HG02678 (cell line): ENCODE results near the gene CLTCL1.
"Not testable (repeated sequence)": the region's sequence is repeated elsewhere in the genome, so short reads cannot be mapped to it uniquely, and the experiment has no call there.

ENCODE experiments used
- ATAC-seq: cut with Tn5 transposase; IDR thresholded peaks from one replicate; pipeline ENCODE4 v1.9.1; 2021; ENCODE audit warnings: mild to moderate bottlenecking, moderate library complexity; ENCODE audit not compliant: unreplicated experiment

The CLTCL1 gene

DNA sequence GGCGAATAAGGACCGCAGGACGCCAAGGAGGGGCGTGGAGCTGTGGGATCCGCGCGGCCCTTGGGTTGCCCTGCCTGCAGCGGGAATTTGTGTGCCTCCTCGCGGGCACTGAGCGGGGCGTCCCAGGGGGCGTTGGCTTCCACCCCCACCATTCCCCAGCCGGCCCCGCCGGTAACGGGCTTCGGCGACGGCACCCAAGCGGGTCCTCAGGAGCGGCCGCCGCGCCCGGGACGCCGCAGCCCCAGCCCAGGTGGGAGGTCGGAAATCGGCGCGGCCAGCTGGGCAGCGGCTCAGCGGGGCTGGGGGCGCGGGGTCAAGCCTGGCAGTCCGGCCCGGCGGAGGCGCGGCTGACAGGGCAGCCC lies 320 bp downstream of the CLTCL1 start:
- peak; percentile 35 for ATAC-seq

- no peak for ATAC-seq
These were observed 910 bp downstream of the CLTCL1 start for GRCh38 chr22:19290400-19291217.

- ATAC-seq = no peak
These were observed 1.9 kb downstream of the CLTCL1 start for GRCh38 chr22:19289475-19290161.

DNA sequence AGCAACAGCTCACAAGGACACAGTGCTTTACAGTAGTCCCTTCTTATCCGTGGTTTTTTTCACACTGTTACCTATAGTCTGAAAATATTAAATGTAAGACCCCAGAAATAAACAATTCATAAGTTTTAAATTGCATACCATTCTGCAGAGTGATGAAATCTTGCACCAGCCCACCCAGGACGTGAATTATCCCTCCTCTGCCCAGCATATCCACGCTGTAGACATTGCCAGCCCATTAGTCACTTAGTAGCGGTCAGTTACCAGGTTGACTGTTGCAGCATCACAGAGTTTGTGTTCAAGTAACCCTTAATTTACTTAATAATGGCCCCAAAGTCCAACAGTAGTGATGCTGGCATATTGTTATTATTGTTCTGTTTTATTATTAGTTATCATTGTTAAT lies 3.6 kb downstream of the CLTCL1 start:
- no peak for ATAC-seq

GRCh38 chr22:19287076-19287707 lies 4.3 kb downstream of the CLTCL1 start:
- ATAC-seq = no peak

- ATAC-seq = no peak
These were observed 5.7 kb downstream of the CLTCL1 start for GRCh38 chr22:19285831-19286230.

- not testable (repeated sequence) for ATAC-seq
These were observed 12.4 kb downstream of the CLTCL1 start for GRCh38 chr22:19279143-19279542.

DNA sequence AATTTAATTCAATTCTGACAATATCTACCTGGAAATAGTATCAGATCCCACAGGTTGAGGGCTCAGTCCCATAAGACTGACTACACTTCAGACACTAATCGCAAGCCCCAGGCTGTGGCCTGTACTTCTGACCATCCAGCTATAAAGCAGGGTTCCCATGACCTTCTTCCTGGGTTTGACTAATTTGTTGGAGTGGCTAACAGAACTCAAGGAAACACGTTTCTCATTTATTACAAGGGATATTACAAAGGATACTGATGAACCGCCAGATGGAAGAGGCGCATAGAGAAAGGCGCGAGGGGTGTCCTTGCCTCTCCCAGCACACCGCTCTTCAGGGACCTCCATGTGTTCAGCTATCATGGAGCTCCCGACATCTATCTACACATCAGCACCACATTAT lies 13.7 kb downstream of the CLTCL1 start:
- no peak for ATAC-seq

DNA sequence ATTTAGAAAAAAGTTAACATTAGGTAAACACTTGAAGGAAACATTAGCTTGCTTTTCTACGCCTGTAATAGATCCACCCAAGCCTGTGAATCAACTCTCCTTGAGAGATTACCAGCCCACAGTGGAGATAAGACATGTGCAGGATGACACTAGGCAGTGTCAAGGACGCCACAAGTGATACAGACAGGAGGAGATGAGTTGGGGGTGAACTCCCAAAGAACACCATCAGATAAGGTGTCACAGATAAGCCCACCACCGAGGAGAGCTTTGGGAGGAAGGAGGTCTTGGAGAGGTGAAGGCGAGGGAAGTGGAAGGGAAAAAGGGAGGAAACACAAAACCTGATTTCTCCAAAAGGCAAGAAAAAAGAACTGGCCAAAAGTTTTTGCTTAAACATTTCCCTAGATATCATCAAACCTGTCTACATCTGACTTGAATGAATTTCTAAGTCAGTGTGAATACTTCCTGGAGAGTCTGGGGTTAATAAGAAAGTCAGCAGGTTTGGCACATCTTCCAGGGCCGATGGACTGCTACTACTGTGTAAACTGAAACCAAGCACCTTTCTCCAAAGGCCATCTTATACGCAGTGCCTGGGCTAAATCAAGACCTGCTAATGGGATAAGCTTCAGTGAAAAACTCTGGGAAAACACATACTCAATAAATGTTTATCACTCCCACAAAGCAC lies 15.5 kb downstream of the CLTCL1 start:
- no peak for ATAC-seq

DNA sequence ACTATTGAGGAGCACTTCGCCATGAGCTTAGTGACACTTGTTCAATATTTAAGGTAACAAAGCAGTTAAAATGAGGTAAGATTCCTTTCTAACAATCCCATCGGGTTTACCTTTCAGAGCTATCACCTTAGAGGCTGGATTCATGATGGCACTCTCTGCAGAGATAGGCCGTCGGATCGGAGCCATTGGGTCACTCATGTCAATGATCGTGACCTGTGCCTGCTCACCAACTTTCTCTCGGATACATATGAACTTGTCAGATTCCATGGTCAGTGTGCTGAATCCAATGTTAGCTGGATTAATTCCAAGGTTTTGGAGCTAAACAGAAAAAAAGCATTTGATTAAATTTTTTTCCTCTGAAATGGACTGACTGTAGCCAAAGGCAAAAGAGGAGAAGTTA lies 16.0 kb downstream of the CLTCL1 start:
- no peak for ATAC-seq

- ATAC-seq = no peak
These were observed 16.4 kb downstream of the CLTCL1 start for GRCh38 chr22:19275104-19275503.

- ATAC-seq = no peak
These were observed 19.5 kb downstream of the CLTCL1 start for GRCh38 chr22:19271856-19272535.

GRCh38 chr22:19271273-19271855 lies 20.2 kb downstream of the CLTCL1 start:
- no peak for ATAC-seq

GRCh38 chr22:19270873-19271272 lies 20.6 kb downstream of the CLTCL1 start:
- ATAC-seq = no peak

DNA sequence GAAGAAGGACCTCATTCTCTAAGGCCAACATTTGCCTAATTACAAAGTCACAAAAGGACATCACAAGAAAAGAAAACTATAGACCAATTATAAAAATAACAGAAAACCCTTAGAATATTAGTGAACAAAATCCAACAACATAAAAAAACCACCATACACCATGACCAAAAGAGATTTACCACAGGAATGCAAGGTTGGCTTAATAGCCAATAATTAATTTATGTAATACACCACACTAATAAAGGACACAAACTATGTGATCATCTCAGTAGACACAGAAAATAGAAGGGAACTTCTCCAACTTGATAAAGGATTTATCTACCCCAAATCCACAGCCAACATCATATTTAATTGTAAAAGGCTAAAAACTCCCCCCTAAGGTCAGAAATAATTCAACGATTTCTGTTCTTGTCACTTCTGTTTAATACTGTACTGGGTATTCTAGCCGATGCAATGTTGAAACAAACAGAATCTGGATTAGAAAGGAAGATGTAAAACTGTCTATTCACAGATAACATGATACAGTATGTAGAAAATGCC lies 24.9 kb downstream of the CLTCL1 start:
- no peak for ATAC-seq

GRCh38 chr22:19265779-19266178 lies 25.7 kb downstream of the CLTCL1 start:
- ATAC-seq = no peak

DNA sequence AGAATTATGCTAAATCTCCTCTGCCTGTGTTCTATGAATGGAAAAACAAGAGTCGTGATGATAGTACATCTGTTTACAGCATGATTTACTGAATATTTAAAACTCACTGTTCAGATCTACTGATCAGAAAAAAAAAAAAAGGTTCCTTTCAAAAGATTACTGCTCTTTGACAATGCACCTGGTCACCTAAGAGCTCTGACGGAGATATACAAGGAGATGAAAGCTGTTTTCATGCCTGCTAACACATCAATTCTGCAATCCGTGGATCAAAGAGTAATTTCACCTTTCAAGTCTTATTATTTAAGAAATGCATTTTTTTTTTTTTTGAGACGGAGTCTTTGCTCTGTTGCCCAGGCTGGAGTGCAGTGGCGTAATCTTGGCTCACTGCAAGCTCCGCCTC lies 30.7 kb downstream of the CLTCL1 start:
- ATAC-seq = no peak

- no peak for ATAC-seq
These were observed 31.3 kb downstream of the CLTCL1 start for GRCh38 chr22:19260194-19260593.

- not testable (repeated sequence) for ATAC-seq
These were observed 32.6 kb downstream of the CLTCL1 start for GRCh38 chr22:19258968-19259288.

- ATAC-seq = no peak
These were observed 33.1 kb downstream of the CLTCL1 start for GRCh38 chr22:19258371-19258770.
